ENCODE data around the gene LINC00237. TPM values are rescaled to one million over a fixed set of nuclear protein-coding genes. Genes with fewer than 3 reads are reported as not detected.

The LINC00237 gene
- total and polyA plus RNA-seq, 9 donors, result 0.72 TPM; not detected in 8

- Histone ChIP-seq H3K9me3 (no peaks in the 10 kb centered on the region), H3K4me1 (ENCODE audit: insufficient read depth) (no peaks in the 10 kb centered on the region), H3K27ac (no peak overlapping the region), H3K36me3 (no peaks in the 10 kb centered on the region), H3K27me3 (no peaks in the 10 kb centered on the region), H3K4me3 (no peak overlapping the region)
- no peak for DNase-seq
- TF ChIP-seq POLR2A (IDR thresholded peaks at IDR 0.05) (no peak), EP300 (IDR thresholded peaks at IDR 0.05) (no peak), CTCF (IDR thresholded peaks at IDR 0.05) (no peak)
- intact Hi-C loops (cut with DNase I), result no loop called here
- WGBS, 3 donors, result 65 to 73% (median 67%) methylated on average over 4 of the region's 4 CpGs
These were observed 11.4 kb upstream of the LINC00237 start for GRCh38 chr20:21117521-21117920.

- 89 to 92% (median 90%) methylated on average over 15 of the region's 15 CpGs for WGBS, 3 donors
- TF ChIP-seq POLR2A (IDR thresholded peaks at IDR 0.05) (no peak), CTCF (IDR thresholded peaks at IDR 0.05) (no peak), EP300 (IDR thresholded peaks at IDR 0.05) (no peak)
These were observed 8.4 kb upstream of the LINC00237 start for GRCh38 chr20:21114584-21114983.

GRCh38 chr20:21113697-21114096 lies 7.5 kb upstream of the LINC00237 start:
- no peak overlapping the region for H3K27ac ChIP-seq
- H3K4me3 ChIP-seq, result no peak overlapping the region
- no peaks in the 10 kb centered on the region for H3K9me3 ChIP-seq
- DNase-seq, result no peak
- WGBS, 3 donors, result 83 to 87% (median 86%) methylated on average over 4 of the region's 4 CpGs
- H3K27me3 ChIP-seq, result no peaks in the 10 kb centered on the region
- TF ChIP-seq EP300 (IDR thresholded peaks at IDR 0.05), result no peak
- TF ChIP-seq CTCF (IDR thresholded peaks at IDR 0.05), result no peak
- TF ChIP-seq POLR2A (IDR thresholded peaks at IDR 0.05), result no peak
- intact Hi-C loops (cut with DNase I), result no loop called here
- H3K36me3 ChIP-seq, result no peaks in the 10 kb centered on the region
- no peaks in the 10 kb centered on the region for H3K4me1 ChIP-seq (ENCODE audit: insufficient read depth)

More at GRCh38 chr20:21114584-21114983, 8.4 kb upstream of the LINC00237 start:
- intact Hi-C loops (cut with DNase I), result no loop called here
- no peaks in the 10 kb centered on the region for H3K9me3 ChIP-seq
- no peaks in the 10 kb centered on the region for H3K4me1 ChIP-seq (ENCODE audit: insufficient read depth)
- no peaks in the 10 kb centered on the region for H3K27me3 ChIP-seq
- DNase-seq, result no peak
- no peak overlapping the region for H3K4me3 ChIP-seq
- H3K27ac ChIP-seq, result no peak overlapping the region
- H3K36me3 ChIP-seq, result no peaks in the 10 kb centered on the region

DNA sequence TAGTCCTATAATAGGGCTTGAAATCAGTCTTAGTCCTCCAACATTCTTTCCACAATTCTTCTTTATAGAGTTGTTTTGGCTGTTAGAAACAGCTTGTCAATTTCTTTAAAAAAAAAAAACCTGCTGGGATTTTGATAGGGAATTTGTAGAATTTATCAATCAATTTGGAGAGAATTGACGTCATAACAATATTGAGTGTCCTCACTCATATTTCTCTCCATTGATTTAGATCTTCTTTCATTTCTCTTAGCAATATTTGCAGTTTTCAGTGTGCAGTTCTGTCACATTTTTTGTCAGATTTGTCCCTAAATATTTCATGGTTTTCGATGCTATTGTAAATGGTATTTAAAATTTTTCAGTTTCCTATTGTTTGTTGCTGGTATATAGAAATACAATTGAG lies 5.3 kb upstream of the LINC00237 start:
- no peaks in the 10 kb centered on the region for H3K4me1 ChIP-seq (ENCODE audit: insufficient read depth)
- TF ChIP-seq POLR2A (IDR thresholded peaks at IDR 0.05) (no peak), CTCF (IDR thresholded peaks at IDR 0.05) (no peak), EP300 (IDR thresholded peaks at IDR 0.05) (no peak)
- H3K9me3 ChIP-seq, result no peaks in the 10 kb centered on the region
- H3K27me3 ChIP-seq, result no peaks in the 10 kb centered on the region
- DNase-seq, result no peak
- H3K36me3 ChIP-seq, result no peaks in the 10 kb centered on the region
- H3K27ac ChIP-seq, result no peak overlapping the region
- WGBS, 3 donors, result 74 to 84% (median 81%) methylated on average over 2 of the region's 2 CpGs
- intact Hi-C loops (cut with DNase I), result no loop called here
- no peak overlapping the region for H3K4me3 ChIP-seq

Measured in ovary (tissue), 9 donors.